Stimulated activated CD4-positive, alpha-beta T cell treated with anti-CD3 and anti-CD28 coated beads, Interleukin-1b, Interleukin-23, amount 100 ng/mL, for 4 hours (primary cell): ENCODE measurements around the gene HLA-DRA.
"Not testable (repeated sequence)": the region's sequence is repeated elsewhere in the genome, so short reads cannot be mapped to it uniquely, and the experiment has no call there.

Experiments
- DNase-seq, 2 donors: peaks; one replicate each; pipeline ENCODE4 v3.0.0-alpha.2; 2020; ENCODE audit warnings: low read depth in 2 of 2

Gene HLA-DRA

GRCh38 chr6:32431142-32431541, 8.5 kb upstream of the HLA-DRA start:
- DNase-seq, result no peak

GRCh38 chr6:32432050-32432450, 7.6 kb upstream of the HLA-DRA start:
- DNase-seq, result no peak

- DNase-seq, result not testable (repeated sequence)
Observed at GRCh38 chr6:32433950-32434349, 5.7 kb upstream of the HLA-DRA start.

- no peak for DNase-seq
Observed at GRCh38 chr6:32436186-32436585, 3.5 kb upstream of the HLA-DRA start.

GRCh38 chr6:32436995-32437836, 2.5 kb upstream of the HLA-DRA start:
- no peak for DNase-seq

- no peak for DNase-seq
Observed at GRCh38 chr6:32439139-32439538, 548 bp upstream of the HLA-DRA start.

- DNase-seq, result no peak
Observed at GRCh38 chr6:32442243-32442667, 2.6 kb downstream of the HLA-DRA start.

- no peak for DNase-seq
Observed at GRCh38 chr6:32442977-32443552, 3.4 kb downstream of the HLA-DRA start.

- DNase-seq, result no peak
Observed at GRCh38 chr6:32444433-32444832, 4.7 kb downstream of the HLA-DRA start.

GRCh38 chr6:32445321-32445854, 5.7 kb downstream of the HLA-DRA start:
- DNase-seq, result no peak

GRCh38 chr6:32447932-32448331, 8.2 kb downstream of the HLA-DRA start:
- no peak for DNase-seq

GRCh38 chr6:32449088-32449736, 9.5 kb downstream of the HLA-DRA start:
- no peak for DNase-seq

GRCh38 chr6:32457054-32457453, 17.4 kb downstream of the HLA-DRA start:
- no peak for DNase-seq

- DNase-seq, result no peak
Observed at GRCh38 chr6:32459781-32460424, 20.2 kb downstream of the HLA-DRA start.

GRCh38 chr6:32460528-32460927, 20.8 kb downstream of the HLA-DRA start:
- no peak for DNase-seq

GRCh38 chr6:32461493-32461892, 21.8 kb downstream of the HLA-DRA start:
- DNase-seq, result no peak

- DNase-seq, result peak in 1 of 2 donors; percentile 15
Observed at GRCh38 chr6:32462609-32463008, 22.9 kb downstream of the HLA-DRA start.

GRCh38 chr6:32467743-32468503, 28.2 kb downstream of the HLA-DRA start:
- not testable (repeated sequence) for DNase-seq

GRCh38 chr6:32472781-32473375, 33.2 kb downstream of the HLA-DRA start:
- DNase-seq, result no peak

- not testable (repeated sequence) for DNase-seq
Observed at GRCh38 chr6:32473376-32474348, 34.0 kb downstream of the HLA-DRA start.
